ENCODE results near the gene MCIDAS. TPM values are rescaled to one million over a fixed set of nuclear protein-coding genes. Genes with fewer than 3 reads are reported as not detected.

MCIDAS gene
- total RNA-seq, 1 experiment from 2014 or later: 0.39 TPM

DNA sequence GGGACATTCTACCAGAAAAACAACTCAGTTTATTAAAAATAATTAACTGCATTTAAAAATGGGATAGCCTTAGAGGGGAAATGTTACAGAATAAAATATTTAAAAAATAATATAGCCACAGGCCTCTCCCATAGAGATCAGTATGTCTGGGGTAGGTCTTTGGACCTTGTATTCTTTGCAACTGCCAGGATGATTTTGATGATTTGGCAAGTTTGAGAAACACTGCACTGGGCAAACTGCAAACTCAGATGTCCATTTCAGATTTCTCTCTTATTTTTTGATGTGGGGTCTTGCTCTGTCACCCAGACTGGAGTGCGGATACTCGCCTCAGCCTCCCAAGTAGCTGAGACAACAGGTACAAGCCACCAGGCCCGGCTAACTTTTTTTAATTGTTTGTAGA is 31.2 kb upstream of the MCIDAS start:
- H3K9me3 Mint-ChIP-seq: no peaks in the 10 kb centered on the region
- peaks cover 2 to 4% of the 10 kb centered on the region in 2 experiments; a peak in 2 of 4 replicates for H3K4me1 Mint-ChIP-seq
- no peaks in the 10 kb centered on the region for H3K9me3 ChIP-seq (ENCODE audit: control insufficient read depth, low read depth, low read length)

More for the DNA sequence above, 31.2 kb upstream of the MCIDAS start:
- no peak overlapping the region for H3K27ac Mint-ChIP-seq
- DNase-seq: no peak
- no peaks in the 10 kb centered on the region for H3K79me1 ChIP-seq (ENCODE audit: insufficient read depth, low read depth, low read length, poor library complexity, severe bottlenecking)
- WGBS (ENCODE audit: extremely low coverage, insufficient read length, low lambda C conversion rate): no CpG with 5 or more reads among the region's 3 CpGs
- no peak overlapping the region for H3K27ac ChIP-seq (ENCODE audit: insufficient read length, low read depth, low read length)
- no peaks in the 10 kb centered on the region for H3K79me2 ChIP-seq (ENCODE audit: insufficient read depth, low read length)
- no peak overlapping the region for H2BK5ac ChIP-seq (ENCODE audit: insufficient read length, low read length)
- no peak overlapping the region for H4K8ac ChIP-seq (replicated peaks; ENCODE audit: insufficient read length, low read depth, low read length)
- no peak overlapping the region for H3K9ac ChIP-seq (ENCODE audit: extremely low read depth, insufficient read length, low read length)
- H2BK12ac ChIP-seq (ENCODE audit: insufficient read length, low read depth, low read length): no peak overlapping the region
- no peak overlapping the region for H4K91ac ChIP-seq (ENCODE audit: insufficient read length, low read depth, low read length)
- no peaks in the 10 kb centered on the region for H3K27me3 ChIP-seq (ENCODE audit: insufficient read depth, low read length)
- H4K20me1 ChIP-seq (ENCODE audit: control insufficient read depth, insufficient read depth, insufficient read length): no peaks in the 10 kb centered on the region
- H3K4ac ChIP-seq (ENCODE audit: low read depth, low read length): no peak overlapping the region
- no peaks in the 10 kb centered on the region for H3K27me3 Mint-ChIP-seq (ENCODE audit: low read depth)
- H3K14ac ChIP-seq (ENCODE audit: insufficient read depth, low read length): no peak overlapping the region
- no peak overlapping the region for H2BK20ac ChIP-seq (ENCODE audit: low read depth, low read length, poor library complexity, severe bottlenecking)
- no peak overlapping the region for H3T11ph ChIP-seq (ENCODE audit: low read length)
- H3K4me2 ChIP-seq (ENCODE audit: insufficient read depth, insufficient read length, low read length): no peak overlapping the region
- no peak overlapping the region for H2AK5ac ChIP-seq (ENCODE audit: insufficient read length, low read length)
- peaks cover 2 to 27% (median 16%) of the 10 kb centered on the region in 3 experiments; a peak in 6 of 7 replicates for H3K36me3 Mint-ChIP-seq (ENCODE audit: insufficient read depth in 1 of 3, low read depth in 3 of 3)
- no peak overlapping the region for H3K56ac ChIP-seq (ENCODE audit: insufficient read length, low read depth, low read length)
- H3K23ac ChIP-seq (ENCODE audit: insufficient read length, low read depth, low read length): no peak overlapping the region
- H3K4me3 Mint-ChIP-seq: no peak overlapping the region
- no peaks in the 10 kb centered on the region for H3K23me2 ChIP-seq (ENCODE audit: insufficient read length, low read depth, low read length, poor library complexity, severe bottlenecking)
- H4K5ac ChIP-seq (ENCODE audit: insufficient read length, low read depth, low read length): no peak overlapping the region
- H3K18ac ChIP-seq (ENCODE audit: insufficient read length, low read depth, low read length): no peak overlapping the region
- TF ChIP-seq, protein P1, sequence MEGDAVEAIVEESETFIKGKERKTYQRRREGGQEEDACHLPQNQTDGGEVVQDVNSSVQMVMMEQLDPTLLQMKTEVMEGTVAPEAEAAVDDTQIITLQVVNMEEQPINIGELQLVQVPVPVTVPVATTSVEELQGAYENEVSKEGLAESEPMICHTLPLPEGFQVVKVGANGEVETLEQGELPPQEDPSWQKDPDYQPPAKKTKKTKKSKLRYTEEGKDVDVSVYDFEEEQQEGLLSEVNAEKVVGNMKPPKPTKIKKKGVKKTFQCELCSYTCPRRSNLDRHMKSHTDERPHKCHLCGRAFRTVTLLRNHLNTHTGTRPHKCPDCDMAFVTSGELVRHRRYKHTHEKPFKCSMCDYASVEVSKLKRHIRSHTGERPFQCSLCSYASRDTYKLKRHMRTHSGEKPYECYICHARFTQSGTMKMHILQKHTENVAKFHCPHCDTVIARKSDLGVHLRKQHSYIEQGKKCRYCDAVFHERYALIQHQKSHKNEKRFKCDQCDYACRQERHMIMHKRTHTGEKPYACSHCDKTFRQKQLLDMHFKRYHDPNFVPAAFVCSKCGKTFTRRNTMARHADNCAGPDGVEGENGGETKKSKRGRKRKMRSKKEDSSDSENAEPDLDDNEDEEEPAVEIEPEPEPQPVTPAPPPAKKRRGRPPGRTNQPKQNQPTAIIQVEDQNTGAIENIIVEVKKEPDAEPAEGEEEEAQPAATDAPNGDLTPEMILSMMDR (conservative IDR thresholded peaks at IDR 0.05): no peak
- H3K4me1 ChIP-seq (ENCODE audit: insufficient read depth, low read length): no peaks in the 10 kb centered on the region
- no peak overlapping the region for H2AFZ ChIP-seq (ENCODE audit: low read length)
- no peak overlapping the region for H2BK15ac ChIP-seq (ENCODE audit: low read depth, low read length)
- H2BK120ac ChIP-seq (ENCODE audit: low read depth, low read length, poor library complexity, severe bottlenecking): no peak overlapping the region
